Keratinocyte (primary cell): ENCODE measurements around the gene SEMA7A.

Experiments used
- EZH2 ChIP-seq: IDR thresholded peaks from one replicate; pipeline ENCODE4 v1.6.1; 2012; ENCODE audit warnings: inconsistent platforms, mild to moderate bottlenecking, low read length, moderate library complexity
- TF ChIP-seq, protein P1 (sequence below), 3 experiments: IDR thresholded peaks in 1 of 3; conservative IDR thresholded peaks in 1 of 3; optimal IDR thresholded peaks in 1 of 3; 2 replicates in 2 of 3; 3 replicates in 1 of 3; pipeline versions ENCODE3 to v1.5.1; 2011; ENCODE audit warnings: low read length in 3 of 3, mild to moderate bottlenecking in 3 of 3, moderate library complexity in 2 of 3, control low read depth in 1 of 3, inconsistent platforms in 1 of 3; ENCODE audit not compliant: insufficient read depth in 2 of 3; ENCODE audit errors: extremely low read depth in 1 of 3

- TF ChIP-seq, protein P1, sequence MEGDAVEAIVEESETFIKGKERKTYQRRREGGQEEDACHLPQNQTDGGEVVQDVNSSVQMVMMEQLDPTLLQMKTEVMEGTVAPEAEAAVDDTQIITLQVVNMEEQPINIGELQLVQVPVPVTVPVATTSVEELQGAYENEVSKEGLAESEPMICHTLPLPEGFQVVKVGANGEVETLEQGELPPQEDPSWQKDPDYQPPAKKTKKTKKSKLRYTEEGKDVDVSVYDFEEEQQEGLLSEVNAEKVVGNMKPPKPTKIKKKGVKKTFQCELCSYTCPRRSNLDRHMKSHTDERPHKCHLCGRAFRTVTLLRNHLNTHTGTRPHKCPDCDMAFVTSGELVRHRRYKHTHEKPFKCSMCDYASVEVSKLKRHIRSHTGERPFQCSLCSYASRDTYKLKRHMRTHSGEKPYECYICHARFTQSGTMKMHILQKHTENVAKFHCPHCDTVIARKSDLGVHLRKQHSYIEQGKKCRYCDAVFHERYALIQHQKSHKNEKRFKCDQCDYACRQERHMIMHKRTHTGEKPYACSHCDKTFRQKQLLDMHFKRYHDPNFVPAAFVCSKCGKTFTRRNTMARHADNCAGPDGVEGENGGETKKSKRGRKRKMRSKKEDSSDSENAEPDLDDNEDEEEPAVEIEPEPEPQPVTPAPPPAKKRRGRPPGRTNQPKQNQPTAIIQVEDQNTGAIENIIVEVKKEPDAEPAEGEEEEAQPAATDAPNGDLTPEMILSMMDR (optimal IDR thresholded peaks at IDR 0.05 in 1 of 3, IDR thresholded peaks at IDR 0.05 in 1 of 3, conservative IDR thresholded peaks at IDR 0.05 in 1 of 3; ENCODE audit: extremely low read depth in 1 of 3, insufficient read depth in 2 of 3, low read length in 3 of 3), result no peak
- TF ChIP-seq EZH2, result no peak
Observed at GRCh38 chr15:74399100-74399499, 34.7 kb downstream of the SEMA7A start.
